Right atrium auricular region (tissue), 2 donors: ENCODE measurements around the gene TOR4A. TPM values are rescaled to one million over a fixed set of nuclear protein-coding genes. Genes with fewer than 3 reads are reported as not detected.

Source experiments
- DNase-seq: peaks from one replicate; pipeline ENCODE4 v3.0.0-alpha.2; 2019; ENCODE audit warnings: low spot score
- H3K27ac ChIP-seq, 2 donors: fragments of 200-600 bp; sonication (generic); 1 replicate in 1 of 2; 2 replicates in 1 of 2; pipeline ENCODE4 v1.5.1; 2016 to 2019
- H3K27me3 ChIP-seq, 2 donors: fragments of 200-600 bp; sonication (generic); one replicate each; pipeline versions ENCODE4 v1.5.1 to v1.6.0; 2017 to 2019
- H3K36me3 ChIP-seq: fragments of 200-600 bp; sonication (generic); one replicate; pipeline ENCODE4 v1.5.1; 2016
- H3K4me1 ChIP-seq, 2 donors: fragments of 200-600 bp; sonication (generic); one replicate each; pipeline versions ENCODE4 v1.5.1 to v1.6.0; 2017 to 2019
- H3K4me3 ChIP-seq, 2 donors: fragments of 200-600 bp; sonication (generic); 1 replicate in 1 of 2; 2 replicates in 1 of 2; pipeline ENCODE4 v1.5.1; 2017 to 2019; ENCODE audit warnings: mild to moderate bottlenecking in 1 of 2, moderate library complexity in 1 of 2
- H3K9me3 ChIP-seq, 2 donors: fragments of 200-600 bp; sonication (generic); one replicate each; pipeline ENCODE4 v1.5.1; 2019
- total RNA-seq, 2 donors: library from RNA; depleted of rRNA; stranded (reverse); fragments of >200 nt; gene quantifications; one replicate each; pipeline ENCODE4 v1.1.0, GENCODE V29; 2016
- TF ChIP-seq, protein P1 (sequence below), 2 donors: fragments of 200-600 bp; sonication (generic); IDR thresholded peaks; one replicate each; pipeline ENCODE4 v1.5.1; 2019; ENCODE audit warnings: antibody characterized with exemption in 2 of 2

The TOR4A gene
- total RNA-seq, 2 donors from 2014 or later, result 9.4 to 16.8 TPM

DNA sequence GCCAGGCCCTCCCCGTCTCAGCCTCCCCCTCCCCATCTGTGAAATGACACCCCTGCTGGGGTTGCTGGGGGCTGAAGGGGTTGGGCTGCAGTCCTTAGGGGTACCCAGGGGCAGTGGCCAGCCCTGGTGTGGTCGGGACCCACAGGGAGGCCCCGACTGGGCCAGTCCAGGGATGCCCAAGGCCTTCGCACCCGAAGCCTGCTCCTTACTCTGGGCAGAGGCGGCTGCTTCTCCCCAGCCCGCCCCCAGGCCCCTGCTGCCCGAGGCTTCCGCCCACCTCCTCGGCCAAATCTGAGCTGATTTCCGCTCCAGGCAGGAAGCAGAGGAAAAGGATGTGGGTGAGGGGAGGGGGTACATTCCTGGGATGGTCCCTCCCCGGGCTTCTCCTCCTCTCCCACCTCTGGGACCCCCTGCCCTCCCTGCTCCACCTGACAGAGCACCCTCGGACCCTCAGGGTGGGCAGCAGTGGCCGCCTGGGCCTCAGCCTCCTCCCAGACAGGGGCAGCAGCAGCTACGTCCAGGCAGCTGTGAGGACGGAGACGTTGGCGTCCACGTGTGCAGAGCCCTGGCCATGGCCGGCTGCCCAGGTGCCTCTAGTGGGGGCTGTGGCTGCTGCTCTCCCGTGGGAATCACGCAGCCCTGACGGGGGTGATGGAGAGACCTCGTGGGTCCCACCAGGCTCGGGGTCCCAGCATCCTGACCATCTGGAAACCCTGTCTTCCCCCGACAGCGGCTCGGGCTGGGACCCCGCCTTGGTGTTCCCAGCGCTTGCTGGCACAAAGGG lies 28.7 kb downstream of the TOR4A start:
- no peaks in the 10 kb centered on the region for H3K9me3 ChIP-seq
- DNase-seq, result no peak
- H3K27me3 ChIP-seq, result no peaks in the 10 kb centered on the region
- no peak overlapping the region for H3K4me3 ChIP-seq
- peak overlapping the region; percentile 68 to 77 for H3K27ac ChIP-seq
- TF ChIP-seq, protein P1, sequence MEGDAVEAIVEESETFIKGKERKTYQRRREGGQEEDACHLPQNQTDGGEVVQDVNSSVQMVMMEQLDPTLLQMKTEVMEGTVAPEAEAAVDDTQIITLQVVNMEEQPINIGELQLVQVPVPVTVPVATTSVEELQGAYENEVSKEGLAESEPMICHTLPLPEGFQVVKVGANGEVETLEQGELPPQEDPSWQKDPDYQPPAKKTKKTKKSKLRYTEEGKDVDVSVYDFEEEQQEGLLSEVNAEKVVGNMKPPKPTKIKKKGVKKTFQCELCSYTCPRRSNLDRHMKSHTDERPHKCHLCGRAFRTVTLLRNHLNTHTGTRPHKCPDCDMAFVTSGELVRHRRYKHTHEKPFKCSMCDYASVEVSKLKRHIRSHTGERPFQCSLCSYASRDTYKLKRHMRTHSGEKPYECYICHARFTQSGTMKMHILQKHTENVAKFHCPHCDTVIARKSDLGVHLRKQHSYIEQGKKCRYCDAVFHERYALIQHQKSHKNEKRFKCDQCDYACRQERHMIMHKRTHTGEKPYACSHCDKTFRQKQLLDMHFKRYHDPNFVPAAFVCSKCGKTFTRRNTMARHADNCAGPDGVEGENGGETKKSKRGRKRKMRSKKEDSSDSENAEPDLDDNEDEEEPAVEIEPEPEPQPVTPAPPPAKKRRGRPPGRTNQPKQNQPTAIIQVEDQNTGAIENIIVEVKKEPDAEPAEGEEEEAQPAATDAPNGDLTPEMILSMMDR (IDR thresholded peaks at IDR 0.05), result no peak
- H3K36me3 ChIP-seq, result no peaks in the 10 kb centered on the region
- peaks cover 0 to 61% of the 10 kb centered on the region in 2 donors for H3K4me1 ChIP-seq

DNA sequence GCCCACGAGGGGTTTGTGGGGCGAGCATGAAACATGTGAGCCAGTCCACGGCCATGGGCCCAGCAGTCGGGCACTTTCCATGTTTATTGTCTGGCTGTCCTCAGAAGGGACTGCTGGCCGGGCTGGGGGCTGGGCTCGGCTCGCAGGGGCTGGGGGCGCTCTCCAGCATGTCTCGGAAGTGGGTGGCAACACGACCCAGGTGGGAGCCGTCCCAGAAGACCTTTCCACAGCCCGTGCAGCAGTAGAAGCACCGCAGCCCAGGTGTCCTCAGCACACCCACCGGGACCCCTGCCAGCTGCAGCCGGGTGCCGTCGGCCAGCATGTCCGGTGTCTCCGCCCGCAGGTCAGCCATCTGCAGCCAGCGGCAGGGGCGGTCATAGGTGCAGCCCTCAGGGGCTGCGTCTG lies 29.3 kb downstream of the TOR4A start:
- H3K9me3 ChIP-seq, result no peaks in the 10 kb centered on the region
- no peaks in the 10 kb centered on the region for H3K36me3 ChIP-seq
- H3K4me3 ChIP-seq, result no peak overlapping the region
- peaks cover 0 to 57% of the 10 kb centered on the region in 2 donors for H3K4me1 ChIP-seq
- H3K27me3 ChIP-seq, result no peaks in the 10 kb centered on the region
- H3K27ac ChIP-seq, result peak overlapping the region in 1 of 2 donors; percentile 68
- no peak for DNase-seq
- TF ChIP-seq, protein P1 (IDR thresholded peaks at IDR 0.05), result no peak

DNA sequence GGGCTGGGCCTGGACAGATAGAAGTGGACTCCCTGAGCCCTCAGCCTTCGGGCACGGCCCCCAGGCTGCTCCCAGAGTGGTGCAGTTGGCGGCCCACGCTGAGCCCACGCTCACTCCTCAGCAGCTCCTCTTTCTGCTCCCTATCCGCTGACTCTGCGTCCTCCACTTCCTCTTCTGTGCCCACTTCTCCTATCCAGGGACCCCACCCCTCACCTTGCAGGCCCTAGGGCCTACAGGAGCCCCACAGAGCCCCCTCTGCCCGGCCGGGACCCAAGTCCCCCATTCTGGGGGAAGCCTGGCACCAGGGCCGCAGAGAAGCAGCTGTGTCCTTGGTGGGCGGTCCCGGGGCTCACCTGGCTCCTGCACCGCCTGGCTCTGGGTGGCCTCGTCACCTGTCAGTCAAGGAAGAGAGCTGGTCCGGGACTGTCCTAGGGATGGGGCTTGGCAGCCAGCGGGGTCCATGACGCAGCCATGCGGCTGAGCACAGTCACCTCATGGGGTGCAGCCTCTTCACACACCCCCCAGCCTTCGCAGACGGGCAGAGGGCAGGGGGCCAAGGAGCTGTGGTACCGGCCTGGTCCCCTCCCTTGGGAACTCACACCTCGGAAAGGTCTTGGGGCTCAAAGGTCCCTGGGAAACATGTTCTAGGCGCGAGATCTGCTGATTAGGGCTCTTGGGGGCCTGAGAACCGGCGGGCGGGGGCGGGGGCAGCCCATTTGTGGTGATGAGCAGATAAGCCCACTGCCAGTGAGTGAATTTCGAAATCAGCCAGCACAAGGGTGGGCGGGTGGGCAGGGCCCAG lies 29.9 kb downstream of the TOR4A start:
- Histone ChIP-seq H3K36me3 (no peaks in the 10 kb centered on the region), H3K4me1 (peaks cover 0 to 56% of the 10 kb centered on the region in 2 donors), H3K27me3 (no peaks in the 10 kb centered on the region), H3K27ac (no peak overlapping the region), H3K9me3 (no peaks in the 10 kb centered on the region), H3K4me3 (no peak overlapping the region)
- no peak for DNase-seq
- TF ChIP-seq, protein P1 (IDR thresholded peaks at IDR 0.05), result no peak

DNA sequence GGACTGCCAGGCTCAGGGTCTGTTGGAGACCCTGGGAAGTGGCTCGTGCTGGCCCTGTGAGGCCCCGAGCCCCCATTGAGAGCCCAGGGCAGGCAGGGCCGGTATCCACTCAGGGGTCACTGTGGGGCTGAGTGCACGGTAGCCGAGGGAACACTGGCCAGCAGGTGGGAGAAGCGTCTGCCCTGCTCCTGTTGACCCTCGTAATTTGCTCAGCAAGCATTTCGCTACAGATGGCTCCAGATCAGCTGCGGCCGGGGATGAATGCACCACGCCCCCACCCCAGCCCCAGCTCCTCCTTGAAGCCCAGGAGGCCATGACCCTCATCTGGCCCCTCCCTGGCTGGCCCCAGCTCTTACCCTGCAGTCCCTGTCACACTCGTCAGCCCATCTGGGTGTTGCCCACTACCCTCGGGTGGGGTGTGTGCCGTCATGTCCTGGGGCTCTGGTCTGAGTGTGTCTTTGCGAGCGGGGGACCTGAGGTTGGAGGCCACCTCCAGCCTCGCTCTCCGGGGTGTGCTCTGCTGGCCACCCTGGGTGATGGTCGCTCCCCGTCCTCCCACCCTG lies 30.6 kb downstream of the TOR4A start:
- H3K36me3 ChIP-seq, result no peaks in the 10 kb centered on the region
- H3K4me3 ChIP-seq, result no peak overlapping the region
- H3K4me1 ChIP-seq, result peaks cover 0 to 50% of the 10 kb centered on the region in 2 donors
- H3K9me3 ChIP-seq, result no peaks in the 10 kb centered on the region
- no peaks in the 10 kb centered on the region for H3K27me3 ChIP-seq
- no peak overlapping the region for H3K27ac ChIP-seq
- TF ChIP-seq, protein P1 (IDR thresholded peaks at IDR 0.05), result no peak
- no peak for DNase-seq

DNA sequence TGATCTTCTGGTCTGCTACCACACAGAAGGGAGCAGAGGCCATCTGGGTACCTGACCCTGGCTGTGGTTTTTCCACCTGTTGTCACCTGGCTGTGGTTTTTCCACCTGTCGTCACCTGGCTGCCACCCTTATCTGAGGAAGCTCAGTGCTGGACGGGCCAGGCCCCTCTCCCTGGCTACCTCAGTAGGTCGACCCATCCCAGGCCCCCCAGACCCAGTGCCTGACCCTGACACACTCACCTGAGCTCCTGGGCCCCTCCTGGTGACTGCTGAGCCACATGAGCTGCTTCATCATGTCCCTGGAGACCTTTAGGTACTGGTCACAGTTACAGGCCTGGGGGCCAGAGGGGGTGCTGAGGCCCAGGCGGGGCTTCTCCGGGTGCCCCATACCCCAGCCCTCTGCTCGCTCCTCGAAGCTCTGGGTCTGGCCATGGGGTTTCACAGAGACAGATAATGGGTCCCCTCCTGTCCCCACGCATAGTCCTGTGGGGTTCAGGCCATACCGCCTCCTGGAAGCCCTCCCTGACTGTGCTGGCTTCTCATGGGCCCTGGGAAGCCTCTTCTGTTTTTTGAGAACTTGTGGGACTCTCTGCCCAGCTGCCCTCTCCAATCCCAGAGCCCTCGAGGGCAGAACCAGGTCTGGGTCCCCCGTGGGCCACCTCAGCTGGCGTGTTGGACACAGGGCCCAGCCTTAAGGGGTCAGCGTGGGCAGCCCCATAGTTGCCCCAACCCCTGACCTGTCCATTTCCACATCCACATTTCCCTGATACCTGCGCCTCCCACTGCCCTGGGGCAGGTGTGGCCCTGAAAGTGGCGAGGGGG lies 32.1 kb downstream of the TOR4A start:
- Histone ChIP-seq H3K36me3 (no peaks in the 10 kb centered on the region), H3K4me1 (peaks cover 0 to 45% of the 10 kb centered on the region in 2 donors), H3K9me3 (no peaks in the 10 kb centered on the region), H3K27ac (no peak overlapping the region), H3K4me3 (no peak overlapping the region), H3K27me3 (no peaks in the 10 kb centered on the region)
- TF ChIP-seq, protein P1 (IDR thresholded peaks at IDR 0.05), result no peak
- DNase-seq, result no peak
